Measurements from ENCODE around the gene OTOA.
"Not testable (repeated sequence)": the region's sequence is repeated elsewhere in the genome, so short reads cannot be mapped to it uniquely, and the experiment has no call there.

Gene OTOA

DNA sequence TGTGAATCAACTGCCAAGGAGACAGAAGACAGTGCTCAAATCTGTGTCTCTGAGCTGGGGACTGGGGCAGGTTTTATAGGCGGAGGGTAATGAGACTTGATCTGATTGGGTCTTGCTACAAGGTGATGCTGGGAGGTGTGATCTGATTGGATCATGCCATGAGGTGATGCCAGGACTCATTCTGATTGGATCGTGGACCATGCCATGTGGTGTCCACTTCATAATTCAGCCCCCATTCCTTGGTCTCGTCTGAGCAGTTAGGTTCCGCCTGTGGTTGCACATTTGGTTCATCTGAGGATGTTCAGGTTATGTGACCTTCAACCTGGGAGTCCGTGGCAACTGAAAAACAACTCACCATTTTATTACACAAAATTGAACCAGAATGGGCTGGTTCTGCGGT, 41.0 kb downstream of the OTOA start:
- POLR2A ChIA-PET (ENCODE audit: low non-redundant PET), result no interaction called here
- CTCF ChIA-PET, result interaction anchor here (0.6 kb wide), 1 partner anchor 914 kb away, joined by 5 read pairs; no protein-coding TSS in a partner anchor
- no peak for TF ChIP-seq CTCF (conservative IDR thresholded peaks at IDR 0.05; ENCODE audit: low read depth)
- DNase-seq (ENCODE audit: low spot score), result no peak
- no peak overlapping the region for H3K27ac ChIP-seq

GRCh38 chr16:21708533-21709115, 44.9 kb downstream of the OTOA start:
- DNase-seq (ENCODE audit: low spot score), result peak; percentile 70
- H3K27ac ChIP-seq, result no peak overlapping the region
- TF ChIP-seq CTCF (conservative IDR thresholded peaks at IDR 0.05; ENCODE audit: low read depth), result peak; percentile 82
- CTCF ChIA-PET, result interaction anchor here (0.6 to 3.7 kb wide), 7 partner anchors 13 to 988 kb away, joined by 3 to 31 read pairs (median 3); no protein-coding TSS in a partner anchor
- POLR2A ChIA-PET (ENCODE audit: low non-redundant PET), result no interaction called here

DNA sequence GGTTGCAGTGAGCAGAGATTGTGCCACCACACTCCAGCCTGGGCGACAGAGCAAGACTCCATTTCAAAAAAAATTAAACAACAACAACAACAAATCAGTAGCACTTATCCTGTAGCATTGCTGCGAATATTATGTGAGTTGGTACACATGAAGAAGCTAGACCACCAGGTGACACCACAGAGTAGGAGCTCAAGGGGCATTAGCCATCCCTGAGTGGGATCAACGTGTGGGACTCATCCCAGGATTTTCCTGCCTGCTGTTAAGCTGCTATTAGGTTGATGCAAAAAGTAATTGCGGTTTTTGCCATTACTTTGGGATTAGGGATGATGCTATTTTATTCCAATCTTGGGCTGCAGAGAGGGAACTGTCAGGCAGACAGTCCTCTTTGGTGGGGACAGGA, 47.2 kb downstream of the OTOA start:
- DNase-seq (ENCODE audit: low spot score), result no peak
- no peak overlapping the region for H3K27ac ChIP-seq
- no peak for TF ChIP-seq CTCF (conservative IDR thresholded peaks at IDR 0.05; ENCODE audit: low read depth)
- CTCF ChIA-PET, result no interaction called here
- POLR2A ChIA-PET (ENCODE audit: low non-redundant PET), result no interaction called here

DNA sequence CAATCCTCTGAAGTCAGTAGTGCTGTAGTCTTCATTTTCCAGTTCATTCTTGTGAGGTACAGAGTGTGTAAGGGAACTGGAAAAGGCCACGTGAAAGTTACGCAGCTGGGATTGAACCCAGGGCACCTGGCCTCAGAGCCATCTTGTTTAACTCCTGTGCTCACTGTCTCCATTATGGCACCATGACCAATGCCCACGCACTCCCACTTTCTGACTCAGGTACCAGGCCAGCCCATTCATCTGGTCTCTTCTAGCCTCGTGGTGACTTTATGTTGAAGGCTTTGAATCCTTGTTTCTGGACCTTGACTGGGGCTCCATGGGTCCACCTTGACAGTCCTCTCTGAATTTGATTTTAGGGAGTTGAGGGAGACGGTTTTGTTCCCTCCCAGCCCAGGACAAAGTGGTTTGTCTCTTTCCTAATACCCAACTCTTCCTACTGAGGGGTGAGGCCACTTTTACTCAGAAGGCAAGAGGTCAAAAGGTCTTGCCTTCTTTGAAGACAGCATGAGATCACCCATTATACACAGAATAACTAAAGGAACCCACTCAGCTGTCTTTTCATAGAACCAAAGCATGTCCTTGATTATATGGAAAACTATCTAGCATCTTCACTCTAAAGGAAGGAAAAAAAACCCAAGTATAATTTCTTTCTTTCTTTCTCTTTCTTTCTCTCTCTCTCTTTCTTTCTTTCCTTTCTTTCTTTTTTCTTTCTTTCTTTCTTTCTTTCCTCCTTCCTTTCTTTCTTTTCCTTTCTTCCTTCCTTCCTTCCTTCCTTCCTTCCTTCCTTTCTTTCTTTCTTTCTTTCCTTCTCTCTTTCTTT, 50.0 kb downstream of the OTOA start:
- TF ChIP-seq CTCF (conservative IDR thresholded peaks at IDR 0.05; ENCODE audit: low read depth), result no peak
- no peak for DNase-seq (ENCODE audit: low spot score)
- CTCF ChIA-PET, result no interaction called here
- H3K27ac ChIP-seq, result no peak overlapping the region
- POLR2A ChIA-PET (ENCODE audit: low non-redundant PET), result no interaction called here

DNA sequence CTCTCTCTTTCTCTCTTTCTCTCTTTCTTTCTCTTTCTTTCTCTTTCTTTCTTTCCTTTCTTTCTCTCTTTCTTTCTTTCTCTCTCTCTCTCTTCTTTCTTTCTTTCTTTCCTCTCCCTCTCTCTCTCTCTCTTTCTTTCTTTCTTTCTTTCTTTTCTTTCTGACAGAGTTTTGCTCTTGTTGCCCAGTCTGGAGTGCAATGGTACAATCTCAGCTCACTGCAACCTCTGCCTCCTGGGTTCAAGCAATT, 50.5 kb downstream of the OTOA start:
- H3K27ac ChIP-seq; POLR2A ChIA-PET (ENCODE audit: low non-redundant PET); CTCF ChIA-PET; DNase-seq (ENCODE audit: low spot score): not testable (repeated sequence)

GRCh38 chr16:21717608-21718007, 53.8 kb downstream of the OTOA start:
- TF ChIP-seq CTCF (conservative IDR thresholded peaks at IDR 0.05; ENCODE audit: low read depth), result no peak
- POLR2A ChIA-PET (ENCODE audit: low non-redundant PET), result no interaction called here
- DNase-seq (ENCODE audit: low spot score), result no peak
- CTCF ChIA-PET, result interaction anchor here (0.6 kb wide), 1 partner anchor 40 kb away, joined by 3 read pairs; no protein-coding TSS in a partner anchor
- H3K27ac ChIP-seq, result no peak overlapping the region

GRCh38 chr16:21719283-21719682, 55.5 kb downstream of the OTOA start:
- H3K27ac ChIP-seq, result no peak overlapping the region
- ChIA-PET CTCF (interaction anchor here (0.7 kb wide), 1 partner anchor 62 kb away, joined by 3 read pairs; no protein-coding TSS in a partner anchor), POLR2A (ENCODE audit: low non-redundant PET) (no interaction called here)
- no peak for DNase-seq (ENCODE audit: low spot score)
- TF ChIP-seq CTCF (conservative IDR thresholded peaks at IDR 0.05; ENCODE audit: low read depth), result no peak
